ENCODE data around the gene TCN1. TPM values are rescaled to one million over a fixed set of nuclear protein-coding genes. Genes with fewer than 3 reads are reported as not detected.

Gene TCN1
- total RNA-seq (2021; fragmentation: NEBNext Ultra II Directional; extraction: Animal tissue kit (Norgen Biotek cat#: 25700)) (not detected in 2 replicates), polyA plus RNA-seq (2011; rRNA removed) (not detected in 2 replicates), polyA minus RNA-seq (2011; rRNA and poly(A)+ RNA removed) (not detected in 2 replicates)
- not detected for polyA plus RNA-seq (2011; cell fraction: cytosol; rRNA removed)
- not detected for polyA plus RNA-seq (2011; cell fraction: nucleus; rRNA removed)
- not detected in 4 replicates for polyA plus RNA-seq (2012, experiment 1 of 2)
- not detected for polyA plus RNA-seq (2012, experiment 2 of 2)
- not detected for polyA plus RNA-seq (2013, experiment 1 of 2)
- not detected for polyA plus RNA-seq (2013, experiment 2 of 2)
- not detected for polyA minus RNA-seq (2011; cell fraction: cytosol; rRNA and poly(A)+ RNA removed)
- polyA minus RNA-seq (2011; cell fraction: nucleus; rRNA and poly(A)+ RNA removed), result not detected
- long read RNA-seq, experiment 1, result 0 reads
- long read RNA-seq, experiment 2, result 0 reads

GRCh38 chr11:59866397-59866796 is at the start of gene TCN1:
Gene TCN1 (minus strand): TSS chr11:59866487. CDS start chr11:59866470, 17 bp downstream.
- Histone ChIP-seq H3K4ac (replicated peaks; ENCODE audit: insufficient read length, low read depth, low read length) (no peak within 1 kb of the TSS), H3K4me2 (ENCODE audit: insufficient read depth in 1 of 2, low read depth in 2 of 2, low read length in 2 of 2) (no peak within 1 kb of the TSS), H3K18ac (ENCODE audit: extremely low read depth, low read length) (no peak within 1 kb of the TSS), H2BK20ac (ENCODE audit: low read length) (no peak within 1 kb of the TSS), H2BK5ac (ENCODE audit: low read depth, low read length) (no peak within 1 kb of the TSS), H3K79me1 (ENCODE audit: low read depth, low read length) (no peaks in the 10 kb centered on the region), H4K91ac (replicated peaks; ENCODE audit: insufficient read length, low read length) (no peak within 1 kb of the TSS), H2AK5ac (ENCODE audit: low read depth, low read length) (no peak within 1 kb of the TSS), H4K20me1 (replicated peaks in 1 of 2; ENCODE audit: control insufficient read depth in 1 of 2, insufficient read depth in 2 of 2, low read length in 2 of 2) (no peaks in the 10 kb centered on the region), H3K27me3 (replicated peaks in 1 of 4; ENCODE audit: control insufficient read depth in 3 of 4, extremely low read depth in 1 of 4, insufficient read depth in 3 of 4, low read length in 3 of 4) (no peaks in the 10 kb centered on the region), H3K56ac (replicated peaks; ENCODE audit: insufficient read length, low read depth, low read length) (no peak within 1 kb of the TSS), H2AFZ (ENCODE audit: low read length) (no peak within 1 kb of the TSS), H3K4me1 (replicated peaks in 1 of 4; ENCODE audit: control insufficient read depth in 3 of 4, insufficient read depth in 4 of 4, low read length in 3 of 4) (no peaks in the 10 kb centered on the region), H3K9me3 (ENCODE audit: insufficient read depth in 2 of 2, low read depth in 1 of 2, low read length in 1 of 2) (no peaks in the 10 kb centered on the region; a peak in 1 of 4 replicates), H2BK12ac (ENCODE audit: low read depth, low read length) (no peak within 1 kb of the TSS), H3K4me3 (ENCODE audit: extremely low read depth in 1 of 4, insufficient read depth in 2 of 4, low read depth in 3 of 4, low read length in 4 of 4) (no peak within 1 kb of the TSS), H4K8ac (ENCODE audit: extremely low read depth, insufficient read depth, low read length) (no peak within 1 kb of the TSS), H3K14ac (ENCODE audit: insufficient read length) (no peak within 1 kb of the TSS), H3K23ac (ENCODE audit: insufficient read length) (no peak within 1 kb of the TSS), H3K36me3 (ENCODE audit: control insufficient read depth in 2 of 4, insufficient read depth in 4 of 4, low read length in 3 of 4) (no peaks in the 10 kb centered on the region), H3K27ac (ENCODE audit: low read depth, low read length) (no peak within 1 kb of the TSS), H3K23me2 (ENCODE audit: low read depth, low read length) (no peaks in the 10 kb centered on the region), H2BK120ac (replicated peaks; ENCODE audit: low read depth, low read length) (no peak within 1 kb of the TSS), H3K79me2 (ENCODE audit: control insufficient read depth in 1 of 2, insufficient read depth in 2 of 2, low read length in 2 of 2) (no peaks in the 10 kb centered on the region), H2BK15ac (ENCODE audit: low read length) (no peak within 1 kb of the TSS), H3K9ac (replicated peaks in 1 of 4; ENCODE audit: extremely low read depth in 1 of 4, low read depth in 3 of 4, low read length in 3 of 4) (no peak within 1 kb of the TSS), H4K5ac (ENCODE audit: insufficient read length, low read depth, low read length) (no peak within 1 kb of the TSS)
- ChIA-PET POLR2A (ENCODE audit: partially characterized antibody) (no interaction called here), CTCF (ENCODE audit: partially characterized antibody) (interaction anchor here (1.1 kb wide), 1 partner anchor 45 kb away, joined by 3 read pairs; no protein-coding TSS in a partner anchor)
- DNase-seq (ENCODE audit: low read depth in 1 of 2, low spot score in 2 of 2) (no peak), FAIRE-seq (no peak)
- 88% methylated on average over 3 of the region's 3 CpGs; no CpG with 5 or more reads in 1 of the 2 experiments for WGBS, 2 experiments (ENCODE audit: extremely low coverage in 1 of 2, insufficient coverage in 1 of 2, insufficient read length in 1 of 2, insufficient replicate concordance in 2 of 2, low coverage in 1 of 2, low lambda C conversion rate in 2 of 2, missing lambda C conversion rate in 1 of 2)
- no peak for TF ChIP-seq JUN (IDR thresholded peaks at IDR 0.05; ENCODE audit: low read depth, low read length)
- TF ChIP-seq POU5F1 (IDR thresholded peaks at IDR 0.05; ENCODE audit: low read depth, low read length), result no peak
- TF ChIP-seq ATF3 (IDR thresholded peaks at IDR 0.05; ENCODE audit: insufficient read depth, low read depth, low read length), result no peak
- no peak for TF ChIP-seq GABPA (IDR thresholded peaks at IDR 0.05; ENCODE audit: borderline replicate concordance, insufficient read depth, low read length)
- no peak for TF ChIP-seq TCF12 (IDR thresholded peaks at IDR 0.05; ENCODE audit: low read depth, low read length)
- no peak for TF ChIP-seq SIX5 (IDR thresholded peaks at IDR 0.05; ENCODE audit: low read depth, low read length)
- no peak for TF ChIP-seq RXRA (IDR thresholded peaks at IDR 0.05; ENCODE audit: insufficient read depth, low read depth, low read length)
- TF ChIP-seq CEBPB (IDR thresholded peaks at IDR 0.05; ENCODE audit: low read depth, low read length), result peak; percentile 81

All from H1 (cell line).